Kidney (tissue), 14 donors: ENCODE measurements around the gene ACSL4. TPM values are rescaled to one million over a fixed set of nuclear protein-coding genes. Genes with fewer than 3 reads are reported as not detected.
"Not testable (repeated sequence)": the region's sequence is repeated elsewhere in the genome, so short reads cannot be mapped to it uniquely, and the experiment has no call there.

Experiments
- DNase-seq, 5 donors: peaks; one replicate each; pipeline ENCODE4 v3.0.0-alpha.2; 2013 to 2020
- FAIRE-seq: peaks from 2 replicates; lab custom pipeline; 2012; peaks lifted over from hg19 to GRCh38; lab: Jason Lieb, UNC
- H3K27ac ChIP-seq, 2 donors: one replicate each; pipeline ENCODE4 v1.7.0; 2013; ENCODE audit warnings: low read depth in 2 of 2, low read length in 2 of 2, inconsistent platforms in 1 of 2
- H3K27me3 ChIP-seq: one replicate; pipeline ENCODE4 v1.7.1; 2013; ENCODE audit warnings: low read length, inconsistent platforms; ENCODE audit not compliant: control insufficient read depth, insufficient read depth
- H3K36me3 ChIP-seq, 3 donors: one replicate each; pipeline versions ENCODE4 v1.7.0 to v1.7.1; 2013; ENCODE audit warnings: low read length in 3 of 3, control low read depth in 1 of 3, inconsistent platforms in 1 of 3; ENCODE audit not compliant: insufficient read depth in 3 of 3, control insufficient read depth in 2 of 3
- H3K4me1 ChIP-seq, 3 donors: one replicate each; pipeline versions ENCODE4 v1.7.0 to v1.7.1; 2013; ENCODE audit warnings: low read length in 3 of 3, inconsistent platforms in 1 of 3, low read depth in 1 of 3; ENCODE audit not compliant: control insufficient read depth in 2 of 3, insufficient read depth in 2 of 3
- H3K4me3 ChIP-seq, 3 donors: one replicate each; pipeline versions ENCODE4 v1.7.0 to v1.8.1; 2013; ENCODE audit warnings: low read length in 3 of 3, control low read depth in 1 of 3, inconsistent platforms in 1 of 3
- H3K9ac ChIP-seq, 3 donors: one replicate each; pipeline versions ENCODE4 v1.7.0 to v1.7.1; 2013; ENCODE audit warnings: low read length in 3 of 3, control low read depth in 1 of 3, inconsistent platforms in 1 of 3
- H3K9me3 ChIP-seq, 3 donors: one replicate each; pipeline versions ENCODE4 v1.7.0 to v1.7.1; 2013; ENCODE audit warnings: low read length in 3 of 3, control low read depth in 1 of 3, inconsistent platforms in 1 of 3; ENCODE audit not compliant: control insufficient read depth in 2 of 3, insufficient read depth in 1 of 3
- CTCF ChIP-seq: IDR thresholded peaks from 3 replicates; pipeline ENCODE4 v1.5.1; 2012; ENCODE audit warnings: mild to moderate bottlenecking, moderate library complexity, borderline replicate concordance; ENCODE audit not compliant: insufficient read depth; ENCODE audit errors: extremely low read depth
- intact Hi-C: fragments of 100-400 bp; cut with DNase I; formaldehyde crosslinking; loops from one replicate; pipeline ENCODE4 v1.11.1; 2022
- polyA plus RNA-seq: library from polyadenylated mRNA; stranded (reverse); fragments of 350-450 nt; fragmentation: Illumina TruSeq; extraction: RNeasy Lipid Tissue Mini Kit (QIAGEN cat#74804); gene quantifications from one replicate; pipeline ENCODE4 v1.2.3, GENCODE V29; 2014; ENCODE audit warnings: low read depth, low replicate concordance; ENCODE audit not compliant: insufficient read depth
- total RNA-seq: library from RNA; stranded (reverse); fragmentation: NEBNext Ultra II Directional; extraction: Animal tissue kit (Norgen Biotek cat#: 25700); gene quantifications from one replicate; pipeline ENCODE4 v1.2.1, GENCODE V29; 2021
- donor health status: control.
- donor health status: control.
- donor health status: control.
- donor health status: control.
- donor health status: control.
- donor health status: DM: yes; HTN: yes; CAD: no.
- donor health status: Normal renal cell carcinoma (clear cell type).

The ACSL4 gene
- total and polyA plus RNA-seq, 2 donors from 2014 or later = 34.0 to 205 TPM

- H3K4me1 ChIP-seq = no peaks in the 10 kb centered on the region
- no peak overlapping the region for H3K27ac ChIP-seq
- H3K27me3 ChIP-seq = no peaks in the 10 kb centered on the region
- no peak overlapping the region for H3K4me3 ChIP-seq
- FAIRE-seq (no peak), DNase-seq (no peak)
- no peak overlapping the region for H3K9ac ChIP-seq
- no peaks in the 10 kb centered on the region for H3K9me3 ChIP-seq
- intact Hi-C loops = no loop called here
- TF ChIP-seq CTCF = no peak
- no peaks in the 10 kb centered on the region for H3K36me3 ChIP-seq
Measured at GRCh38 chrX:109742722-109743121, 9.7 kb upstream of the ACSL4 start.

- DNase-seq, H3K4me3 ChIP-seq, H3K27me3 ChIP-seq, intact Hi-C loops, H3K9me3 ChIP-seq, H3K9ac ChIP-seq, H3K4me1 ChIP-seq, H3K36me3 ChIP-seq, FAIRE-seq, H3K27ac ChIP-seq: not testable (repeated sequence)
Measured at GRCh38 chrX:109740896-109741295, 7.8 kb upstream of the ACSL4 start.

GRCh38 chrX:109740433-109740809, 7.4 kb upstream of the ACSL4 start:
- intact Hi-C loops = no loop called here
- Histone ChIP-seq H3K36me3 (no peaks in the 10 kb centered on the region), H3K27ac (no peak overlapping the region), H3K9me3 (no peaks in the 10 kb centered on the region), H3K9ac (no peak overlapping the region), H3K27me3 (no peaks in the 10 kb centered on the region), H3K4me1 (no peaks in the 10 kb centered on the region), H3K4me3 (no peak overlapping the region)
- DNase-seq (no peak), FAIRE-seq (no peak)
- TF ChIP-seq CTCF = no peak

GRCh38 chrX:109739625-109740432, 6.8 kb upstream of the ACSL4 start:
- Histone ChIP-seq H3K4me1 (no peaks in the 10 kb centered on the region), H3K4me3 (no peak overlapping the region), H3K9me3 (no peaks in the 10 kb centered on the region), H3K27me3 (no peaks in the 10 kb centered on the region), H3K27ac (no peak overlapping the region), H3K36me3 (no peaks in the 10 kb centered on the region), H3K9ac (no peak overlapping the region)
- DNase-seq (no peak), FAIRE-seq (no peak)
- intact Hi-C loops = no loop called here
- no peak for TF ChIP-seq CTCF
